GM13976 (cell line): ENCODE measurements around the gene TSPAN9.

Experiments
- DNase-seq: peaks from one replicate; pipeline ENCODE4 v3.0.0; 2012; ENCODE audit warnings: low spot score
- in situ Hi-C: fragments of 300-500 bp; cut with MboI; formaldehyde crosslinking; loops from one replicate; pipeline ENCODE4 v1.12.0; 2022; ENCODE audit warnings: low sequenced_read_pairs, mixed read lengths, inconsistent platforms; ENCODE audit not compliant: unreplicated experiment
- TF ChIP-seq, protein P1 (sequence below): IDR thresholded peaks from 2 replicates; pipeline ENCODE4 v1.5.1; 2012; ENCODE audit warnings: borderline replicate concordance, mild to moderate bottlenecking; ENCODE audit not compliant: insufficient read depth; ENCODE audit errors: extremely low read depth, missing control alignments, control extremely low read depth

TSPAN9 gene

DNA sequence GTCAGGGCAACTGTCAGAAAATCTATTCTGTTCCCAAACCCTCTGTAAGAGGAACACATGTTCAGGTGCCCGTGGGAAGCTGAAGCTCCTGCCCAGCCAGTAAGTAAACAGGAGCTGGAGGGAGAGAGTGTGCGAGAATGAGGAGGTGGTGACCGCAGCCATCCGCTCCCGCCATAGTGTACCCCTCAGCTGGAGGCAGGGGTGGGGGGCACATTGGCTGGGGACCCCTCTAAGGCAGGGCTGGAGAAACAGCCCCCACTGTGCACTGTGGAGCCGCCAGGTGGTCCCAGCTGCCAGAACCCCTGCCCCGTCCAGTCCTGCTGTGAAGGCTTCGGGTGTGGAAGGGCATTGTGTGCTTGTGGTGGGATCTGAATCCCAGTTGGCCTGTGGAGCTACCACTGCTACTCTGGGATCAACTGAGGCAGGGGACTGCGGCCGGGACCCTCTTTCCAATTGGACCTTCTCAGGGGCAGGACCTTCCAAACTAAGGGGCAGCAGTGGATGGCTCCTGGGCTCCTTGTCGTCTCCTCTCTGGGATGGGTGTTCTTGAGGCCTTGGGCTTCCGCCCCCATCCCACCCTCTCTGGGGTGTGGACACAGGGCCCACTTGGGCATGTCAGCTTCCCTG is 59.6 kb downstream of the TSPAN9 start:
- TF ChIP-seq, protein P1, sequence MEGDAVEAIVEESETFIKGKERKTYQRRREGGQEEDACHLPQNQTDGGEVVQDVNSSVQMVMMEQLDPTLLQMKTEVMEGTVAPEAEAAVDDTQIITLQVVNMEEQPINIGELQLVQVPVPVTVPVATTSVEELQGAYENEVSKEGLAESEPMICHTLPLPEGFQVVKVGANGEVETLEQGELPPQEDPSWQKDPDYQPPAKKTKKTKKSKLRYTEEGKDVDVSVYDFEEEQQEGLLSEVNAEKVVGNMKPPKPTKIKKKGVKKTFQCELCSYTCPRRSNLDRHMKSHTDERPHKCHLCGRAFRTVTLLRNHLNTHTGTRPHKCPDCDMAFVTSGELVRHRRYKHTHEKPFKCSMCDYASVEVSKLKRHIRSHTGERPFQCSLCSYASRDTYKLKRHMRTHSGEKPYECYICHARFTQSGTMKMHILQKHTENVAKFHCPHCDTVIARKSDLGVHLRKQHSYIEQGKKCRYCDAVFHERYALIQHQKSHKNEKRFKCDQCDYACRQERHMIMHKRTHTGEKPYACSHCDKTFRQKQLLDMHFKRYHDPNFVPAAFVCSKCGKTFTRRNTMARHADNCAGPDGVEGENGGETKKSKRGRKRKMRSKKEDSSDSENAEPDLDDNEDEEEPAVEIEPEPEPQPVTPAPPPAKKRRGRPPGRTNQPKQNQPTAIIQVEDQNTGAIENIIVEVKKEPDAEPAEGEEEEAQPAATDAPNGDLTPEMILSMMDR: no peak
- in situ Hi-C loops: loop anchor here (10.0 kb wide), 1 partner anchor 138 kb away; no protein-coding TSS in a partner anchor
- no peak for DNase-seq

DNA sequence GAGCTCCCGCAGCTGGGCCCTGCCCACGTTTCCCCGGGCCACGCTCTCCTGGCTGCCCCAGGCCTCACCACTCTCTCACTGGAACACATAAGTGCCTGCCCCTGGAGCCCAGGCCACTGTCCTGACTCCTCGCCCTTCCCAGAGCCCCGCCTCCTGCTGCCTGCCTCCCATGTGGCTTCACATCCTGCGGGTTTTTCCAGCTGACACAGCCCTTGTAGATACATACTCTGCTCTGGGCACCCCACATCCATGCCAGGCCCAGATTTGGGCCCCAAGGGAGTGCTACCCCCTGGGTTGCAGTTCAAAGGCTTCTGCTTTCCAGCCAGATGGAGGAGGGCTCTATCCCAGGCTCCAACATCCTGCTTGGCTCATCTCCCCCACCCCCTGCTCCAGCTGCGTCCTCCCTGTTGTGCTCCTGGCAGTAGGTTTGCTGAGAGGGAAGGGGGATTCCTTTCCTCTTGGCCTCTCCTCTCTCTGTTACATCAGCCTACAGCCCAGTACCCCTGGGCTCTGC is 60.1 kb downstream of the TSPAN9 start:
- TF ChIP-seq, protein P1: no peak
- DNase-seq: no peak
- in situ Hi-C loops: loop anchor here (10.0 kb wide), 1 partner anchor 137 kb away; no protein-coding TSS in a partner anchor

DNA sequence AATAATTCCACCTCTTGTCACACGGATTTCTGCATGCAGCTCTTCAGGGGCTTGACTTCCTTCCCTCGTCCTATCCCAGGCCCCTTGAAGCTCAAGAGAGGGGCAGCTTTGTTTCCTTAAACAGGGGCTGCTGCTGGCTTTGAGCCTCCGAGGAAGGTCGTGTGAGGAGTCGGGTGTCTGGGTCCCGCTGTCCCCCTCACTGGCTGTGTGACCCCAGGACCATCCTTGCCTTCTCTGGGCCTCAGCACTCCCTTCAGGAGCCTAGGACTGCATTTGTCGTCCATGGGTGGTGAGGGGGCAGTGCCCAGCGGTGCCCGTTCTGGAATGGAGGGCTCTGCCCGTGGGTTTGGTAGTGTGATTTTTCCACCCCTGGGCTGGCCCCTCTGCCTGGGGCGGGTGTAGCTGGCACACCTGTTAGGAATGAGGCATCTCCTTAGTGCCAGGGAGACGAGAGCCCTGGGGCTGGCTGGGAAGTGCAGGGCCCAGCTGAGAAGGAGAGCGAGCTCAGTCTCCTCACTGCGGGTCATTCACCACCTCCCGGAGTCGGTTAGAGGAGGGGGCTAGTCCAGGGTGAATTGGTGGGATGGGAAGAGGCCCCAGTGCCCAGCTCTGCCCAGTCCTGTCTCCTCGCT is 60.8 kb downstream of the TSPAN9 start:
- DNase-seq: no peak
- TF ChIP-seq, protein P1: no peak
- in situ Hi-C loops: loop anchor here (10.0 kb wide), 1 partner anchor 137 kb away; no protein-coding TSS in a partner anchor

DNA sequence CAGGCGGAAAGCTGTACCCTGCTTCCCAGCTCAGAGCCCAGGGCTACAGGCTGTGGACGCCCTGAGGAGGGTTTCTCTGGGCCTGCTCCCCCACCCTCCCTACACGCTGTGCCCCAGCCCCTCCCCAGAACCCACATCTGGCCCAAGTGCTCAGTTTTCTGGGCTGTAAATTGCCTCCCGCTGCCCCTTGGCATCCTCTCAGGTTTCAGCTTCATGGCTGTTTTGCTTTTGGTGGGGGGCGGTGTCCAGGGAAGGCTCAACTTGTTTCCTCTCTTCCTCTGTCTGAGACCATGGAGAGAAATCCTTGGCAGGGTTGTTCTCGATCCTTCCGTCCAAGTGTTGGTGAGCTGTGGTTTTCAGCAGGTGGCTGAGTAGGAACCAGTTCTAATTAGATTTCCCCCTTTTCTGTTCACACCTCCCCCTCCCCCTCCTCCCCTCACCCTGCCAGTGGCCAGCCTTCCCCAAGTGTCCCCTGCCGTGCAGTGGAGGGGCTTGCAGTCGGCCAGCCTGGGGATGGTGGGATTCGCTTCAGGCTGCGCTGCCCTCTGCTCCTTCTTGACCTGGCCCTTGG is 61.8 kb downstream of the TSPAN9 start:
- TF ChIP-seq, protein P1: no peak
- in situ Hi-C loops: loop anchor here (10.0 kb wide), 1 partner anchor 136 kb away; no protein-coding TSS in a partner anchor
- DNase-seq: no peak

DNA sequence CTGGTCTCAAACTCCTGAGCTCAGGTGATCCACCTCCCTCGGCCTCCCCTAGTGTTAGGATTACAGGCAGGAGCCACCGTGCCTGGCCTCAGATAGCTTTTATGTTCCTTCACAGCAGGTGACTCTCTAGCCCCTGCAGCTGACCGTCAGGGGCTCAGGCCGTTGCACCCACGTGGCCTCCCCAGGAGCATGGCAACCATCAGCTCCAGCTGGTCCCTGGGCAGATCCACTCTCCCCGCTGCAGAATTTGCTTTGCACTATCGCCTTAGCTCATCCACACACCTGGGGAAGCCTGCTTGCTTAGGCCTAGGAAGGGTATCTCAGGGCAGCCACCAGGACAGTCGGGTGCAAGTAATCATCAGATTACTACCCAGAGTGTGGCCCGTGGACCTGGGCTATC is 62.6 kb downstream of the TSPAN9 start:
- TF ChIP-seq, protein P1: no peak
- in situ Hi-C loops: loop anchor here (10.0 kb wide), 1 partner anchor 135 kb away; no protein-coding TSS in a partner anchor
- DNase-seq: no peak

DNA sequence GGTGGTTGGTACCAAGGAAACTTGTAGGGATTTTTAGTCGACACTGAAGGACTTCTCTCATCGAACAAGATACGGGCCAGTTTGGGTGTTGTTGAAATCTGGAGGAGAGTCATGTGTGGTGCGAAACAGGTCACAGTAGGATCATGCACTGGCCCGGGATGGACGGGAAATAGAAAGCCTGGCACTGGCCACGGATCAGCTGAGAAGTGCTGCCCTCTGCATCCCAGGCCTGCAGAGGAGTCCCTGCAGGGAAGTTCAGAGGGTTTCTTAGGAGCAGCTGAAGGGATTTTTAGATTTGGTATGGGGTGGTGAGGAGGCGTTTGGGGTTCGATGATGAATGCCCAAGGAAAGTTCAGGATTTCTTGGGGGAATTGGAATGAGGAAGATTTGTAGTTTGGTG is 63.1 kb downstream of the TSPAN9 start:
- TF ChIP-seq, protein P1: no peak
- in situ Hi-C loops: no loop called here
- DNase-seq: no peak
